Liver (tissue), 3 donors: ENCODE results near the gene MYL7.

Experiments
- EGR1 ChIP-seq, 2 donors: IDR thresholded peaks; 2 replicates each; pipeline ENCODE4 v1.6.1; 2016 to 2018; ENCODE audit warnings: antibody characterized with exemption in 2 of 2, low read depth in 2 of 2
- GABPA ChIP-seq, 2 donors: IDR thresholded peaks in 1 of 2; conservative IDR thresholded peaks in 1 of 2; 2 replicates each; pipeline ENCODE4 v1.6.1; 2016; ENCODE audit warnings: antibody characterized with exemption in 2 of 2, mild to moderate bottlenecking in 1 of 2, moderate library complexity in 1 of 2
- HNF4G ChIP-seq: IDR thresholded peaks from 2 replicates; pipeline ENCODE4 v1.6.1; 2016; ENCODE audit warnings: antibody characterized with exemption
- MAX ChIP-seq: IDR thresholded peaks from 2 replicates; pipeline ENCODE4 v1.6.1; 2016; ENCODE audit warnings: antibody characterized with exemption
- RAD21 ChIP-seq, 2 donors: IDR thresholded peaks; 2 replicates each; pipeline ENCODE4 v1.6.1; 2016; ENCODE audit warnings: antibody characterized with exemption in 2 of 2, mild to moderate bottlenecking in 2 of 2
- REST ChIP-seq: IDR thresholded peaks from 2 replicates; pipeline ENCODE4 v1.6.1; 2016; ENCODE audit warnings: antibody characterized with exemption, mild to moderate bottlenecking
- SP1 ChIP-seq: IDR thresholded peaks from 2 replicates; pipeline ENCODE4 v1.6.1; 2018; ENCODE audit warnings: antibody characterized with exemption, mild to moderate bottlenecking
- ZBTB33 ChIP-seq: IDR thresholded peaks from 2 replicates; pipeline ENCODE4 v1.6.1; 2016; ENCODE audit warnings: antibody characterized with exemption
- TF ChIP-seq, protein P1 (sequence below): fragments of 150-350 bp; IDR thresholded peaks from 2 replicates; pipeline ENCODE4 v1.5.1; 2017; ENCODE audit warnings: improper control_type of control experiment, low read depth, low read length; ENCODE audit not compliant: missing input control
- donor health status: healthy.
- donor health status: healthy.

DNA sequence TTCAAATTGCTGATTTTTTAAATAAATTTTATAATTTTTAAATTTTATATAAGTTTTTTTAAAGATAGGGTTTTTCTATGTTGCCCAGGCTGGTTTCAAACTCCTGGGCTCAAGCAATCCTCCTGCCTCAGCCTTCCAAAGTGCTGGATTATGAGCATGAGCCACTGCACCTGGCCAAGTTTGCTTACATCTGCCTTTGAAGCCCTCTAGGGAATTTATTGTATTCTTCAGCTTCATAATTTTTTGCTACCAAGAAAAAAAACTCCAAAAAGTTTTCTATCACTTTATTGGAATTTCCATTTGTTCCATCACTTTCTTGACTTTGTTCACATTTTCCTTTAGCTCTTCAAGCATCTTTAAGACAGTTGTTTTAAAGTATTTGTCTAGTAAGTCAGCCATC, 14.0 kb downstream of the MYL7 start:
- TF ChIP-seq GABPA (IDR thresholded peaks at IDR 0.05 in 1 of 2, conservative IDR thresholded peaks at IDR 0.05 in 1 of 2) = no peak
- TF ChIP-seq MAX = no peak
- TF ChIP-seq, protein P1, sequence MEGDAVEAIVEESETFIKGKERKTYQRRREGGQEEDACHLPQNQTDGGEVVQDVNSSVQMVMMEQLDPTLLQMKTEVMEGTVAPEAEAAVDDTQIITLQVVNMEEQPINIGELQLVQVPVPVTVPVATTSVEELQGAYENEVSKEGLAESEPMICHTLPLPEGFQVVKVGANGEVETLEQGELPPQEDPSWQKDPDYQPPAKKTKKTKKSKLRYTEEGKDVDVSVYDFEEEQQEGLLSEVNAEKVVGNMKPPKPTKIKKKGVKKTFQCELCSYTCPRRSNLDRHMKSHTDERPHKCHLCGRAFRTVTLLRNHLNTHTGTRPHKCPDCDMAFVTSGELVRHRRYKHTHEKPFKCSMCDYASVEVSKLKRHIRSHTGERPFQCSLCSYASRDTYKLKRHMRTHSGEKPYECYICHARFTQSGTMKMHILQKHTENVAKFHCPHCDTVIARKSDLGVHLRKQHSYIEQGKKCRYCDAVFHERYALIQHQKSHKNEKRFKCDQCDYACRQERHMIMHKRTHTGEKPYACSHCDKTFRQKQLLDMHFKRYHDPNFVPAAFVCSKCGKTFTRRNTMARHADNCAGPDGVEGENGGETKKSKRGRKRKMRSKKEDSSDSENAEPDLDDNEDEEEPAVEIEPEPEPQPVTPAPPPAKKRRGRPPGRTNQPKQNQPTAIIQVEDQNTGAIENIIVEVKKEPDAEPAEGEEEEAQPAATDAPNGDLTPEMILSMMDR = no peak
- TF ChIP-seq ZBTB33 = no peak
- TF ChIP-seq REST = no peak
- TF ChIP-seq RAD21 (IDR thresholded peaks at IDR 0.05) = no peak
- TF ChIP-seq HNF4G = no peak
- no peak for TF ChIP-seq SP1
- no peak for TF ChIP-seq EGR1 (IDR thresholded peaks at IDR 0.05; ENCODE audit: low read depth in 2 of 2)
